GM21737 (cell line): ENCODE measurements around the gene MLIP.
"Not testable (repeated sequence)": the region's sequence is repeated elsewhere in the genome, so short reads cannot be mapped to it uniquely, and the experiment has no call there.

Experiments used
- ATAC-seq: cut with Tn5 transposase; IDR thresholded peaks from one replicate; pipeline ENCODE4 v1.9.1; 2021; ENCODE audit warnings: mild to moderate bottlenecking, moderate library complexity; ENCODE audit not compliant: unreplicated experiment

The MLIP gene

GRCh38 chr6:54111341-54112045 lies at the start of gene MLIP:
Gene MLIP, plus strand, starts transcription at chr6:54111443. Its CDS starts 37 bp downstream, at chr6:54111480.
- ATAC-seq: no peak

- no peak for ATAC-seq
Observed at GRCh38 chr6:54063228-54063539, 48.1 kb upstream of the MLIP start.

- no peak for ATAC-seq
Observed at GRCh38 chr6:54068694-54069093, 42.5 kb upstream of the MLIP start.

GRCh38 chr6:54070025-54070424 lies 41.2 kb upstream of the MLIP start:
- ATAC-seq: no peak

GRCh38 chr6:54071821-54072340 lies 39.4 kb upstream of the MLIP start:
- no peak for ATAC-seq

- no peak for ATAC-seq
Observed at GRCh38 chr6:54072635-54073313, 38.5 kb upstream of the MLIP start.

GRCh38 chr6:54073487-54073886 lies 37.8 kb upstream of the MLIP start:
- ATAC-seq: no peak

GRCh38 chr6:54074109-54074508 lies 37.1 kb upstream of the MLIP start:
- ATAC-seq: no peak

- no peak for ATAC-seq
Observed at GRCh38 chr6:54074578-54075195, 36.6 kb upstream of the MLIP start.

GRCh38 chr6:54076159-54076789 lies 35.0 kb upstream of the MLIP start:
- no peak for ATAC-seq

GRCh38 chr6:54081499-54081898 lies 29.7 kb upstream of the MLIP start:
- not testable (repeated sequence) for ATAC-seq

GRCh38 chr6:54083287-54083686 lies 28.0 kb upstream of the MLIP start:
- ATAC-seq: no peak

GRCh38 chr6:54084231-54084630 lies 27.0 kb upstream of the MLIP start:
- ATAC-seq: no peak

- no peak for ATAC-seq
Observed at GRCh38 chr6:54085047-54085446, 26.2 kb upstream of the MLIP start.

- ATAC-seq: no peak
Observed at GRCh38 chr6:54085541-54085940, 25.7 kb upstream of the MLIP start.

GRCh38 chr6:54086439-54086838 lies 24.8 kb upstream of the MLIP start:
- ATAC-seq: no peak

GRCh38 chr6:54087721-54088120 lies 23.5 kb upstream of the MLIP start:
- no peak for ATAC-seq

- no peak for ATAC-seq
Observed at GRCh38 chr6:54093326-54093948, 17.8 kb upstream of the MLIP start.

- no peak for ATAC-seq
Observed at GRCh38 chr6:54094293-54094692, 16.9 kb upstream of the MLIP start.

GRCh38 chr6:54094786-54095185 lies 16.5 kb upstream of the MLIP start:
- no peak for ATAC-seq

- ATAC-seq: no peak
Observed at GRCh38 chr6:54095723-54096122, 15.5 kb upstream of the MLIP start.
